Panc1 (cell line): Measurements from ENCODE around the gene NR2E3. TPM values are rescaled to one million over a fixed set of nuclear protein-coding genes. Genes with fewer than 3 reads are reported as not detected.

Experiments used
- ATAC-seq: fragments of 200-7000 bp; cut with Tn5 transposase; 2 replicates; pipeline ENCODE4 v1.9.1; 2020; ENCODE audit warnings: mild to moderate bottlenecking, moderate library complexity
- BruUV-seq: library from RNA; stranded (reverse); fragments of 400-500 nt; replicated peaks from 2 replicates; lab custom pipeline; 2021; lab: Mats Ljungman, UMichigan
- CTCF ChIA-PET: fragments of 300-600 bp; sonication (Branson Sonifier 250); formaldehyde crosslinking; loops from one replicate; lab custom pipeline; 2022; ENCODE audit warnings: antibody characterized with exemption; lab: Charles Lee
- POLR2A ChIA-PET: fragments of 300-600 bp; sonication (Branson Sonifier 250); formaldehyde crosslinking; loops from one replicate; lab custom pipeline; 2022; ENCODE audit warnings: antibody characterized with exemption; lab: Charles Lee
- DNase-seq: peaks from one replicate; pipeline ENCODE4 v3.0.0-alpha.2; 2010; ENCODE audit warnings: low read depth, low spot score
- H3K27ac ChIP-seq: 2 replicates; pipeline ENCODE4 v1.5.1; 2011; ENCODE audit warnings: mild to moderate bottlenecking, low read length, inconsistent platforms
- H3K27me3 ChIP-seq: fragments of 200-500 bp; sonication (Bioruptor generic); 2 replicates; pipeline ENCODE4 v1.6.0; 2014; ENCODE audit warnings: low read length, inconsistent platforms; ENCODE audit not compliant: control insufficient read depth, insufficient read depth
- H3K36me3 ChIP-seq: fragments of 200-500 bp; sonication (Bioruptor generic); 2 replicates; pipeline ENCODE4 v1.5.1; 2014; ENCODE audit warnings: inconsistent platforms, mild to moderate bottlenecking, low read length, moderate library complexity; ENCODE audit not compliant: control insufficient read depth, insufficient read depth
- H3K4me1 ChIP-seq: 2 replicates; pipeline ENCODE4 v1.5.1; 2011; ENCODE audit warnings: inconsistent platforms, mild to moderate bottlenecking, low read length, moderate library complexity; ENCODE audit not compliant: control insufficient read depth, insufficient read depth
- H3K4me3 ChIP-seq, 2 experiments: 2 replicates each; pipeline ENCODE4 v1.5.1; 2011 to 2012; ENCODE audit warnings: low read depth in 2 of 2, low read length in 2 of 2, mild to moderate bottlenecking in 2 of 2, inconsistent platforms in 1 of 2, moderate library complexity in 1 of 2
- H3K9me3 ChIP-seq: fragments of 200-500 bp; sonication (Bioruptor generic); 2 replicates; pipeline ENCODE4 v1.5.1; 2014; ENCODE audit warnings: low read depth, mild to moderate bottlenecking, inconsistent platforms, low read length, moderate library complexity; ENCODE audit not compliant: control insufficient read depth, insufficient read depth
- POLR2AphosphoS5 ChIP-seq: IDR thresholded peaks from 2 replicates; pipeline ENCODE4 v1.6.1; 2012; ENCODE audit warnings: mild to moderate bottlenecking, low read depth, low read length, moderate library complexity
- SIN3A ChIP-seq: IDR thresholded peaks from 2 replicates; pipeline ENCODE4 v1.6.1; 2012; ENCODE audit warnings: low read depth, mild to moderate bottlenecking, low read length, moderate library complexity, borderline replicate concordance; ENCODE audit not compliant: insufficient read depth
- TCF7L2 ChIP-seq: IDR thresholded peaks from 2 replicates; pipeline ENCODE4 v1.6.1; 2011; ENCODE audit warnings: mild to moderate bottlenecking, low read depth, low read length, inconsistent platforms
- in situ Hi-C: cut with HindIII; loops from 2 replicates; pipeline ENCODE4 v1.10.0; 2016; ENCODE audit warnings: low sequenced_read_pairs, low pct_unique_long_range_greater_than_20kb
- intact Hi-C: fragments of 100-400 bp; cut with micrococcal nuclease; formaldehyde crosslinking; loops from one replicate; pipeline ENCODE4 v1.10.0; 2022; ENCODE audit not compliant: unreplicated experiment
- total RNA-seq: library from RNA; stranded (reverse); gene quantifications from one replicate; pipeline ENCODE4 v1.2.1, GENCODE V29; 2021; ENCODE audit not compliant: unreplicated experiment
- TF ChIP-seq, protein P1 (sequence below): fragments of 450-650 bp; IDR thresholded peaks from 2 replicates; pipeline ENCODE4 v1.5.1; 2017; ENCODE audit warnings: mild to moderate bottlenecking
- TF ChIP-seq, protein P2 (sequence below), 2 experiments: IDR thresholded peaks; 2 replicates each; pipeline ENCODE4 v1.6.1; 2011 to 2012; ENCODE audit warnings: low read depth in 2 of 2, control low read depth in 1 of 2, low read length in 1 of 2, mild to moderate bottlenecking in 1 of 2, moderate library complexity in 1 of 2; ENCODE audit not compliant: insufficient read depth in 1 of 2

The NR2E3 gene
- total RNA-seq, 1 experiment from 2014 or later, result 0.98 TPM

DNA sequence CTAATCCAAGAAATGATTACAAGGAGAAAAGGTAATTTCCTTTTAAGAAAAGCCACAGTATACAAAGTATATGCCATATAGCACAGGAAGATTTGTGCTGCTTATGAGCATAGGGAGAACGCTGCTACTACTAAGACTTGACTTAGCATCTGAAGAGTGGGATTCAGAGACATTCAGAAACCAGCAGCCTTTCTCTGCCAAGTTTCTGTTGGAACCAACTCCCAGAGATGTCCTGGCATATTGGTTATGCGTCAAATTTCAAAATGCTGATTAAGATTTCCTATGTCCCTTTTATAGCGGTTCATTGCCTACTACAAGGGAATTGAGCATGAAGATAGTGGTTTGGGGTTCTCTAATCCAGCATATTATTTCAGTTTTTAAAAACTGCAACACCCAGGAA lies 4.9 kb downstream of the NR2E3 start:
- CTCF ChIA-PET, result no interaction called here
- in situ Hi-C loops, result no loop called here

DNA sequence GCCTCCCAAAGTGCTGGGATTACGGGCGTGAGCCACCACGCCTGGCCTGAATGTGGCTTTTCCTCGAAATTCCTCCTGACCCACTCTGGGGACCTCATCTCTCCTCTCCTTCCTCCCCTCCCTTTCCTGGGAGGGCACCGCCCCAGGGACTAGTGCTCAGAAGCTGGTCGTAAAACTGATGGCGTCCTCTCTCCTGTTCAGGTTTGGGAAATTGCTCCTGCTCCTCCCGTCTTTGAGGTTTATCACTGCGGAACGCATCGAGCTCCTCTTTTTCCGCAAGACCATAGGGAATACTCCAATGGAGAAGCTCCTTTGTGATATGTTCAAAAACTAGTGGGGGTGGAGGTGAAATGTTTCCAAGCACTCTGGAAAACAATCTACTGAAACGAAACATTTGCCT lies 7.0 kb downstream of the NR2E3 start:
- POLR2A ChIA-PET, result interaction anchor here (0.7 kb wide), 1 partner anchor 322 kb away, joined by 4 read pairs; no protein-coding TSS in a partner anchor

More for the DNA sequence above, 4.9 kb downstream of the NR2E3 start:
- H3K9me3 ChIP-seq, result peaks cover 14% of the 10 kb centered on the region; the same call in 1 of the 2 replicates
- no peak for TF ChIP-seq SIN3A
- TF ChIP-seq, protein P1, sequence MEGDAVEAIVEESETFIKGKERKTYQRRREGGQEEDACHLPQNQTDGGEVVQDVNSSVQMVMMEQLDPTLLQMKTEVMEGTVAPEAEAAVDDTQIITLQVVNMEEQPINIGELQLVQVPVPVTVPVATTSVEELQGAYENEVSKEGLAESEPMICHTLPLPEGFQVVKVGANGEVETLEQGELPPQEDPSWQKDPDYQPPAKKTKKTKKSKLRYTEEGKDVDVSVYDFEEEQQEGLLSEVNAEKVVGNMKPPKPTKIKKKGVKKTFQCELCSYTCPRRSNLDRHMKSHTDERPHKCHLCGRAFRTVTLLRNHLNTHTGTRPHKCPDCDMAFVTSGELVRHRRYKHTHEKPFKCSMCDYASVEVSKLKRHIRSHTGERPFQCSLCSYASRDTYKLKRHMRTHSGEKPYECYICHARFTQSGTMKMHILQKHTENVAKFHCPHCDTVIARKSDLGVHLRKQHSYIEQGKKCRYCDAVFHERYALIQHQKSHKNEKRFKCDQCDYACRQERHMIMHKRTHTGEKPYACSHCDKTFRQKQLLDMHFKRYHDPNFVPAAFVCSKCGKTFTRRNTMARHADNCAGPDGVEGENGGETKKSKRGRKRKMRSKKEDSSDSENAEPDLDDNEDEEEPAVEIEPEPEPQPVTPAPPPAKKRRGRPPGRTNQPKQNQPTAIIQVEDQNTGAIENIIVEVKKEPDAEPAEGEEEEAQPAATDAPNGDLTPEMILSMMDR, result no peak
- TF ChIP-seq, protein P2, sequence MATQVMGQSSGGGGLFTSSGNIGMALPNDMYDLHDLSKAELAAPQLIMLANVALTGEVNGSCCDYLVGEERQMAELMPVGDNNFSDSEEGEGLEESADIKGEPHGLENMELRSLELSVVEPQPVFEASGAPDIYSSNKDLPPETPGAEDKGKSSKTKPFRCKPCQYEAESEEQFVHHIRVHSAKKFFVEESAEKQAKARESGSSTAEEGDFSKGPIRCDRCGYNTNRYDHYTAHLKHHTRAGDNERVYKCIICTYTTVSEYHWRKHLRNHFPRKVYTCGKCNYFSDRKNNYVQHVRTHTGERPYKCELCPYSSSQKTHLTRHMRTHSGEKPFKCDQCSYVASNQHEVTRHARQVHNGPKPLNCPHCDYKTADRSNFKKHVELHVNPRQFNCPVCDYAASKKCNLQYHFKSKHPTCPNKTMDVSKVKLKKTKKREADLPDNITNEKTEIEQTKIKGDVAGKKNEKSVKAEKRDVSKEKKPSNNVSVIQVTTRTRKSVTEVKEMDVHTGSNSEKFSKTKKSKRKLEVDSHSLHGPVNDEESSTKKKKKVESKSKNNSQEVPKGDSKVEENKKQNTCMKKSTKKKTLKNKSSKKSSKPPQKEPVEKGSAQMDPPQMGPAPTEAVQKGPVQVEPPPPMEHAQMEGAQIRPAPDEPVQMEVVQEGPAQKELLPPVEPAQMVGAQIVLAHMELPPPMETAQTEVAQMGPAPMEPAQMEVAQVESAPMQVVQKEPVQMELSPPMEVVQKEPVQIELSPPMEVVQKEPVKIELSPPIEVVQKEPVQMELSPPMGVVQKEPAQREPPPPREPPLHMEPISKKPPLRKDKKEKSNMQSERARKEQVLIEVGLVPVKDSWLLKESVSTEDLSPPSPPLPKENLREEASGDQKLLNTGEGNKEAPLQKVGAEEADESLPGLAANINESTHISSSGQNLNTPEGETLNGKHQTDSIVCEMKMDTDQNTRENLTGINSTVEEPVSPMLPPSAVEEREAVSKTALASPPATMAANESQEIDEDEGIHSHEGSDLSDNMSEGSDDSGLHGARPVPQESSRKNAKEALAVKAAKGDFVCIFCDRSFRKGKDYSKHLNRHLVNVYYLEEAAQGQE (IDR thresholded peaks at IDR 0.05; ENCODE audit: insufficient read depth in 1 of 2, low read depth in 2 of 2, low read length in 1 of 2), result no peak
- TF ChIP-seq POLR2AphosphoS5, result no peak
- no peak for TF ChIP-seq TCF7L2
- H3K27me3 ChIP-seq, result no peaks in the 10 kb centered on the region
- H3K36me3 ChIP-seq, result no peaks in the 10 kb centered on the region
- BruUV-seq, result no TSS peak
- intact Hi-C loops, result no loop called here
- H3K4me1 ChIP-seq, result no peaks in the 10 kb centered on the region; the same call in 1 of the 2 replicates
- ATAC-seq, result no peak
- H3K4me3 ChIP-seq, result no peak overlapping the region
- no peak overlapping the region for H3K27ac ChIP-seq
- POLR2A ChIA-PET, result no interaction called here
- no peak for DNase-seq

More for the DNA sequence above, 7.0 kb downstream of the NR2E3 start:
- Histone ChIP-seq H3K9me3 (peaks cover 29% of the 10 kb centered on the region), H3K27me3 (no peaks in the 10 kb centered on the region), H3K27ac (no peak overlapping the region), H3K36me3 (no peaks in the 10 kb centered on the region), H3K4me1 (no peaks in the 10 kb centered on the region), H3K4me3 (no peak overlapping the region)
- in situ Hi-C loops (no loop called here), intact Hi-C loops (no loop called here)
- ATAC-seq (no peak), DNase-seq (no peak)
- TF ChIP-seq, protein P2 (IDR thresholded peaks at IDR 0.05; ENCODE audit: insufficient read depth in 1 of 2, low read depth in 2 of 2, low read length in 1 of 2), result no peak
- TF ChIP-seq, protein P1, result no peak
- no peak for TF ChIP-seq POLR2AphosphoS5
- no peak for TF ChIP-seq TCF7L2
- no peak for TF ChIP-seq SIN3A
- CTCF ChIA-PET, result interaction anchor here (0.6 kb wide), 1 partner anchor 118 kb away, joined by 7 read pairs; no protein-coding TSS in a partner anchor
- BruUV-seq, result no TSS peak
